ENCODE measurements around the gene CSF1.
"Not testable (repeated sequence)": the region's sequence is repeated elsewhere in the genome, so short reads cannot be mapped to it uniquely, and the experiment has no call there.

The CSF1 gene

GRCh38 chr1:109910123-109910962 is at the start of gene CSF1:
CSF1 (plus strand) TSS chr1:109910849; CDS start chr1:109911024, 175 bp downstream.
- no peak for FAIRE-seq

GRCh38 chr1:109861616-109862015 is 49.0 kb upstream of the CSF1 start:
- not testable (repeated sequence) for FAIRE-seq

- no peak for FAIRE-seq
Observed at GRCh38 chr1:109863667-109864046, 47.0 kb upstream of the CSF1 start.

- no peak for FAIRE-seq
Observed at GRCh38 chr1:109864047-109864822, 46.4 kb upstream of the CSF1 start.

- FAIRE-seq: no peak
Observed at GRCh38 chr1:109864930-109865612, 45.6 kb upstream of the CSF1 start.

GRCh38 chr1:109866071-109866470 is 44.6 kb upstream of the CSF1 start:
- FAIRE-seq: no peak

- FAIRE-seq: no peak
Observed at GRCh38 chr1:109873278-109874175, 37.1 kb upstream of the CSF1 start.

GRCh38 chr1:109874445-109874844 is 36.2 kb upstream of the CSF1 start:
- no peak for FAIRE-seq

GRCh38 chr1:109875874-109876273 is 34.8 kb upstream of the CSF1 start:
- no peak for FAIRE-seq

- no peak for FAIRE-seq
Observed at GRCh38 chr1:109876617-109877316, 33.9 kb upstream of the CSF1 start.

GRCh38 chr1:109877317-109877771 is 33.3 kb upstream of the CSF1 start:
- peak; percentile 87 for FAIRE-seq

- no peak for FAIRE-seq
Observed at GRCh38 chr1:109877776-109878175, 32.9 kb upstream of the CSF1 start.

GRCh38 chr1:109878531-109879104 is 32.0 kb upstream of the CSF1 start:
- no peak for FAIRE-seq

- FAIRE-seq: not testable (repeated sequence)
Observed at GRCh38 chr1:109879371-109879770, 31.3 kb upstream of the CSF1 start.

- no peak for FAIRE-seq
Observed at GRCh38 chr1:109879881-109880525, 30.6 kb upstream of the CSF1 start.

GRCh38 chr1:109880971-109881894 is 29.4 kb upstream of the CSF1 start:
- no peak for FAIRE-seq

- FAIRE-seq: no peak
Observed at GRCh38 chr1:109881906-109882287, 28.8 kb upstream of the CSF1 start.

- no peak for FAIRE-seq
Observed at GRCh38 chr1:109882288-109883245, 28.1 kb upstream of the CSF1 start.
